Spleen (tissue), 11 donors: ENCODE data around the gene IL1RL1. TPM values are rescaled to one million over a fixed set of nuclear protein-coding genes. Genes with fewer than 3 reads are reported as not detected.

ENCODE experiments used
- DNase-seq: peaks from one replicate; pipeline ENCODE4 v3.0.0-alpha.2; 2020
- H3K27ac ChIP-seq, 8 donors: fragments of 200-600 bp; sonication (generic) in 7 of 8; 1 replicate in 4 of 8; 2 replicates in 4 of 8; pipeline versions ENCODE4 v1.5.0 to v1.8.0; 2016 to 2021; ENCODE audit warnings: inconsistent platforms in 4 of 8, mild to moderate bottlenecking in 4 of 8, moderate library complexity in 1 of 8
- H3K27me3 ChIP-seq, 7 donors: fragments of 200-600 bp; sonication (generic) in 6 of 7; replicated peaks in 1 of 7; 1 replicate in 4 of 7; 2 replicates in 3 of 7; pipeline versions ENCODE4 v1.5.0 to v1.8.0; 2016 to 2021; ENCODE audit warnings: inconsistent platforms in 3 of 7, mild to moderate bottlenecking in 1 of 7
- H3K36me3 ChIP-seq, 6 donors: fragments of 200-600 bp; sonication (generic) in 5 of 6; 1 replicate in 4 of 6; 2 replicates in 2 of 6; pipeline versions ENCODE4 v1.5.0 to v1.8.0; 2016 to 2021; ENCODE audit warnings: inconsistent platforms in 2 of 6
- H3K4me1 ChIP-seq, 6 donors: fragments of 200-600 bp; sonication (generic) in 5 of 6; 1 replicate in 3 of 6; 2 replicates in 3 of 6; pipeline versions ENCODE4 v1.5.0 to v1.8.0; 2016 to 2021; ENCODE audit warnings: inconsistent platforms in 3 of 6
- H3K4me3 ChIP-seq, 8 donors: fragments of 200-600 bp; sonication (generic) in 7 of 8; 1 replicate in 4 of 8; 2 replicates in 4 of 8; pipeline versions ENCODE4 v1.5.0 to v1.8.0; 2016 to 2021; ENCODE audit warnings: inconsistent platforms in 4 of 8, mild to moderate bottlenecking in 4 of 8, moderate library complexity in 2 of 8
- H3K9me3 ChIP-seq, 8 donors: fragments of 200-600 bp; sonication (generic) in 7 of 8; 1 replicate in 4 of 8; 2 replicates in 4 of 8; pipeline versions ENCODE4 v1.5.0 to v1.8.0; 2016 to 2021; ENCODE audit warnings: inconsistent platforms in 4 of 8
- CTCF ChIP-seq, 11 experiments: fragments of 200-600 bp in 7 of 11; fragments of 450-650 bp in 4 of 11; sonication (generic) in 4 of 11; IDR thresholded peaks in 8 of 11; conservative IDR thresholded peaks in 3 of 11; 1 replicate in 7 of 11; 2 replicates in 4 of 11; pipeline versions ENCODE4 v1.4.0 to v1.8.0; 2016 to 2021; ENCODE audit warnings: antibody characterized with exemption in 11 of 11, inconsistent platforms in 4 of 11, mild to moderate bottlenecking in 1 of 11
- POLR2A ChIP-seq, 3 donors: fragments of 450-650 bp; IDR thresholded peaks; one replicate each; pipeline ENCODE4 v1.5.1; 2017; ENCODE audit warnings: antibody characterized with exemption in 3 of 3, mild to moderate bottlenecking in 1 of 3
- POLR2AphosphoS5 ChIP-seq, 3 donors: sonication (generic); formaldehyde crosslinking; IDR thresholded peaks; one replicate each; pipeline ENCODE4 v1.5.1; 2017; ENCODE audit warnings: antibody characterized with exemption in 3 of 3
- WGBS, 5 donors: extraction: QIAGEN DNeasy Blood & Tissue Kit in 3 of 5; methylation state at CpG; one replicate each; pipeline versions ENCODE4 v1.1.5 to v1.1.7; 2013 to 2018; 5-methylcytosine and 5-hydroxymethylcytosine counted together
- intact Hi-C: fragments of 100-400 bp; cut with DNase I; formaldehyde crosslinking; loops from one replicate; pipeline ENCODE4 v1.15.0; 2023; ENCODE audit warnings: low total_unique reads
- polyA plus RNA-seq, 3 donors: library from polyadenylated mRNA; stranded (reverse); fragments of 200-250 nt; gene quantifications; one replicate each; pipeline ENCODE4 v1.2.1, GENCODE V29; 2013
- total RNA-seq, 7 donors: library from RNA; depleted of rRNA in 3 of 7; stranded (reverse); fragments of >200 nt in 3 of 7; fragmentation: NEBNext Ultra II Directional in 4 of 7; extraction: Animal tissue kit (Norgen Biotek cat#: 25700) in 4 of 7; gene quantifications; one replicate each; pipeline versions ENCODE4 v1.1.0 to v1.2.1, GENCODE V29; 2016 to 2021
- donor health status: healthy with polysubstance abuse.
- donor health status: DM: no; HTN: no; CAD: no; lungs with moderate emphysema.
- donor health status: DM: no; HTN: no; CAD: no.
- donor health status: Bipolar disorder and iron deficiency.
- donor health status: healthy.
- donor health status: DM: no; HTN: no; CAD: no.
- donor health status: DM: yes; HTN: yes; CAD: no.

IL1RL1 gene
- total and polyA plus RNA-seq, 10 donors: 0.11 to 19.6 (median 1.6) TPM

- Histone ChIP-seq H3K36me3 (peaks cover 0 to 94% (median 11%) of the 10 kb centered on the region in 6 donors), H3K9me3 (peaks cover 0 to 27% (median 19%) of the 10 kb centered on the region in 8 donors), H3K27ac (peak overlapping the region; percentile 8 to 89 (median 63)), H3K4me1 (peaks cover 0 to 41% (median 2%) of the 10 kb centered on the region in 6 donors), H3K4me3 (peak overlapping the region in 1 of 8 donors; percentile 44), H3K27me3 (no peaks in the 10 kb centered on the region)
- no peak for DNase-seq
- 57 to 68% (median 63%) methylated on average over 3 of the region's 3 CpGs for WGBS, 5 donors
- intact Hi-C loops: no loop called here
- TF ChIP-seq POLR2A (IDR thresholded peaks at IDR 0.05): no peak
- no peak for TF ChIP-seq CTCF (IDR thresholded peaks at IDR 0.05 in 8 of 11, conservative IDR thresholded peaks at IDR 0.05 in 3 of 11)
- no peak for TF ChIP-seq POLR2AphosphoS5 (IDR thresholded peaks at IDR 0.05)
Observed at GRCh38 chr2:102366406-102367112, 55.2 kb downstream of the IL1RL1 start.

DNA sequence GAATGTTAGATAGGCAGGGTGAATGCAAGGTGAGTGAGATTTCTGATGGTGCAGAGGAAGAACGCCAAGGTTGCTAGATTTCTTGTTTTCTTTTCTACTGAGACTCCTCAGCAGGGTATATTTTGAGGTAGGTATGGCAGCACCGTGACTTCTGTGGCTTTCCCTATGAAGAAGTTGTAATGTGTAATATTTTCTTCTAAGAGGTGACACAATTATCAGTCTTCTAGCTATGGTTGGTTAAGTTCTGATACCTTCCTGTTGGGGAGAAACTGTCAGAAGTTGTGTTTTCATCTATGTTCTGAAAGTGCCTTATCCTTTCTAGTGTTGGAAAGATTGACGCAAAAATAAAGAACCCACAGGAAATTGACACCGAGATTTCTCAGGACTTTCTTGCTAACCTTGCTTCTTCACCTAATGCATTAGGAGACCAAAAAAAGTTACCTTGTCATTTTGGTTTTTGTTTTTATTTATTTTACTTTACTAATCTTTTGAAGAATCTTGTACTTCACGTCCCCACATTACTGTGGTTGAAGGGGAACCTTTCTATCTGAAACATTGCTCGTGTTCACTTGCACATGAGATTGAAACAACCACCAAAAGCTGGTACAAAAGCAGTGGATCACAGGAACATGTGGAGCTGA, 56.1 kb downstream of the IL1RL1 start:
- no peaks in the 10 kb centered on the region for H3K27me3 ChIP-seq
- peak overlapping the region in 7 of 8 donors; percentile 34 to 89 (median 68) for H3K27ac ChIP-seq
- peak overlapping the region in 1 of 8 donors; percentile 44 for H3K4me3 ChIP-seq
- no peak for DNase-seq
- no peak for TF ChIP-seq CTCF (IDR thresholded peaks at IDR 0.05 in 8 of 11, conservative IDR thresholded peaks at IDR 0.05 in 3 of 11)
- no peak for TF ChIP-seq POLR2A (IDR thresholded peaks at IDR 0.05)
- TF ChIP-seq POLR2AphosphoS5 (IDR thresholded peaks at IDR 0.05): peak in 1 of 3 donors; percentile 28
- WGBS, 5 donors: 54 to 76% (median 63%) methylated on average over 6 of the region's 6 CpGs
- peaks cover 0 to 41% (median 2%) of the 10 kb centered on the region in 6 donors for H3K4me1 ChIP-seq
- peaks cover 0 to 27% (median 19%) of the 10 kb centered on the region in 8 donors for H3K9me3 ChIP-seq
- peaks cover 0 to 94% (median 11%) of the 10 kb centered on the region in 6 donors for H3K36me3 ChIP-seq
- intact Hi-C loops: no loop called here

DNA sequence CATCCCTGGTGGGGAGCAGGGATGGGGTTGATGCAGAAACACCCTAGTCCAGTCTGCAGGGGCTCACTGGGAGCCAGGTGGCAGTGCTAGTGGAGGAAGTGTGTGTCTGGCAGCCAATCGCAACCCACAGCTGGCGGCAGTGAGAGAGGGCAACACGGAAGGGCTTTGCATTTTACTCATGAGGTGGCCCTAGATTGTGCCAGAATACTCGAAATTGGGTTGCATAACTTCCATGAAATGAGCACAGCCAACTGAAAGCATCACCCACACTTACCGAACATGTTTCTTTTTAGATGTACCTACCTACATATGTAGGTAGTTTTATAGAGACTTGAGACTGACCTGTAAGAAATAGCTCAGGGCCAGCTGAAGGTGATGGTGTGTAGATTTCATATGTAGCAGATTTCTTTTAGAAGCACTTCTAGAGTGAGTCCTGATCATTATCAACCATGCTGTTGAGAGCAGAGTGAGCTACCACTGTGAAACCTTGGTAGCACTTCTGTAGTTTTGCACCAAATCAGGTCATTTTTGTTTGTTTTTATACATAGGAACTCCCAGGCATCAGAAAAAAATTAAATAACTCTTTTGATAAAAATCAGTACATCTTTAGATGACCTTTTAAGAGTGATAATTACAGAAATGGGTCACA, 57.2 kb downstream of the IL1RL1 start:
- peak overlapping the region in 1 of 8 donors; percentile 38 for H3K4me3 ChIP-seq
- TF ChIP-seq POLR2A (IDR thresholded peaks at IDR 0.05): no peak
- TF ChIP-seq POLR2AphosphoS5 (IDR thresholded peaks at IDR 0.05): peak in 2 of 3 donors; percentile 55
- TF ChIP-seq CTCF (IDR thresholded peaks at IDR 0.05 in 8 of 11, conservative IDR thresholded peaks at IDR 0.05 in 3 of 11): no peak
- intact Hi-C loops: no loop called here
- peaks cover 0 to 41% (median 2%) of the 10 kb centered on the region in 6 donors for H3K4me1 ChIP-seq
- WGBS, 5 donors: 51 to 86% (median 75%) methylated on average over 2 to 5 of the region's 5 CpGs
- DNase-seq: peak; percentile 78
- peak overlapping the region in 5 of 8 donors; percentile 47 to 83 (median 79) for H3K27ac ChIP-seq
- H3K36me3 ChIP-seq: peaks cover 0 to 94% (median 8%) of the 10 kb centered on the region in 6 donors
- H3K9me3 ChIP-seq: peaks cover 0 to 31% (median 19%) of the 10 kb centered on the region in 8 donors
- no peaks in the 10 kb centered on the region for H3K27me3 ChIP-seq
